Esophagus squamous epithelium (tissue), 5 donors: ENCODE measurements around the gene ID4. TPM values are rescaled to one million over a fixed set of nuclear protein-coding genes. Genes with fewer than 3 reads are reported as not detected.

Experiments
- DNase-seq: peaks from one replicate; lab custom pipeline; 2025; lab: John Stamatoyannopoulos, UW
- H3K27ac ChIP-seq, 4 donors: fragments of 200-600 bp; sonication (generic); one replicate each; pipeline ENCODE4 v1.5.1; 2016 to 2019; ENCODE audit warnings: mild to moderate bottlenecking in 1 of 4
- H3K27me3 ChIP-seq, 4 donors: fragments of 200-600 bp; sonication (generic); 1 replicate in 3 of 4; 2 replicates in 1 of 4; pipeline versions ENCODE4 v1.5.1 to v1.6.0; 2017 to 2021; ENCODE audit warnings: antibody characterized with exemption in 1 of 4
- H3K36me3 ChIP-seq, 3 donors: fragments of 200-600 bp; sonication (generic); one replicate each; pipeline ENCODE4 v1.5.1; 2016 to 2019
- H3K4me1 ChIP-seq, 3 donors: fragments of 200-600 bp; sonication (generic); one replicate each; pipeline ENCODE4 v1.5.1; 2017 to 2019
- H3K4me3 ChIP-seq, 4 donors: fragments of 200-600 bp; sonication (generic); 1 replicate in 3 of 4; 2 replicates in 1 of 4; pipeline ENCODE4 v1.5.1; 2016 to 2019; ENCODE audit warnings: mild to moderate bottlenecking in 2 of 4, moderate library complexity in 1 of 4
- H3K9me3 ChIP-seq, 3 donors: fragments of 200-600 bp; sonication (generic); one replicate each; pipeline ENCODE4 v1.5.1; 2016 to 2019
- CTCF ChIP-seq, 6 experiments: fragments of 450-650 bp in 4 of 6; fragments of 200-600 bp in 2 of 6; sonication (generic) in 2 of 6; IDR thresholded peaks; one replicate each; pipeline ENCODE4 v1.5.1; 2016 to 2019; ENCODE audit warnings: antibody characterized with exemption in 6 of 6, mild to moderate bottlenecking in 4 of 6, moderate library complexity in 4 of 6
- POLR2A ChIP-seq, 4 donors: fragments of 450-650 bp; IDR thresholded peaks; one replicate each; pipeline ENCODE4 v1.6.1; 2017; ENCODE audit warnings: antibody characterized with exemption in 4 of 4, mild to moderate bottlenecking in 4 of 4, moderate library complexity in 3 of 4
- WGBS, 2 donors: methylation state at CpG; one replicate each; pipeline ENCODE4 v1.1.5; 2018; 5-methylcytosine and 5-hydroxymethylcytosine counted together
- intact Hi-C: fragments of 100-400 bp; cut with DNase I; formaldehyde crosslinking; loops from one replicate; pipeline ENCODE4 v1.15.0; 2022
- total RNA-seq, 4 donors: library from RNA; depleted of rRNA; stranded (reverse); fragments of >200 nt; gene quantifications; one replicate each; pipeline ENCODE4 v1.1.0, GENCODE V29; 2016
- donor health status: DM: yes; HTN: yes; CAD: no.

Gene ID4
- total RNA-seq, 4 donors from 2014 or later = 12.9 to 37.0 (median 22.6) TPM

- TF ChIP-seq POLR2A (IDR thresholded peaks at IDR 0.05) (no peak), CTCF (IDR thresholded peaks at IDR 0.05) (peak in 5 of 6 experiments; percentile 43 to 60 (median 52))
- H3K36me3 ChIP-seq = no peaks in the 10 kb centered on the region
- H3K27ac ChIP-seq = no peak overlapping the region
- intact Hi-C loops = no loop called here
- H3K4me3 ChIP-seq = no peak overlapping the region
- no peaks in the 10 kb centered on the region for H3K4me1 ChIP-seq
- no peak for DNase-seq
- WGBS, 2 donors = 69 to 73% methylated on average over 6 of the region's 6 CpGs
- no peaks in the 10 kb centered on the region for H3K9me3 ChIP-seq
- H3K27me3 ChIP-seq = no peaks in the 10 kb centered on the region
These were observed 24.6 kb upstream of the ID4 start for GRCh38 chr6:19812512-19813119.

DNA sequence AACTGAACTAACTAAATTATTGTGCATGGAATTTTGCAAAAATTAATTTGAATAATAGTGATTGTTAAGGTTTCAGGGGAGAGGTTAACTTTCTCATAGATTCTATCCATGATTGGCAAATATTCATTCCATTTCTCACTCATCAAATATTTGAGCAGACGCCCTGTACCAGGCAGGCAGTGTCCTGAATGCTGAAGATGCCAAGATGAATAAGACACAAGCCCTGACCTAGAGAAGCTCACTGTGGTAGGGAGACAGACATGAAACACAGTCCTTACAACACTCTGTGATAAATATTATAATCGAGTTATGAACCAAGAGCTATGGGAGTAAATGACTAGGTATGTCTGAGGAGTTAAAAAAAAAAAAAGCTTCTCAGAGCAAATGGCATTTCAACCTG is 18.4 kb upstream of the ID4 start:
- no peak overlapping the region for H3K4me3 ChIP-seq
- intact Hi-C loops = no loop called here
- 54 to 57% methylated on average over 2 of the region's 2 CpGs for WGBS, 2 donors
- H3K9me3 ChIP-seq = no peaks in the 10 kb centered on the region
- H3K4me1 ChIP-seq = peaks cover 0 to 4% (median 0%) of the 10 kb centered on the region in 3 donors
- TF ChIP-seq POLR2A (IDR thresholded peaks at IDR 0.05) (no peak), CTCF (IDR thresholded peaks at IDR 0.05) (no peak)
- H3K36me3 ChIP-seq = no peaks in the 10 kb centered on the region
- no peak for DNase-seq
- no peaks in the 10 kb centered on the region for H3K27me3 ChIP-seq
- no peak overlapping the region for H3K27ac ChIP-seq

- no peaks in the 10 kb centered on the region for H3K27me3 ChIP-seq
- 38 to 42% methylated on average over 6 of the region's 6 CpGs for WGBS, 2 donors
- no peak for TF ChIP-seq CTCF (IDR thresholded peaks at IDR 0.05)
- no peak for TF ChIP-seq POLR2A (IDR thresholded peaks at IDR 0.05)
- intact Hi-C loops = no loop called here
- no peak for DNase-seq
- H3K4me3 ChIP-seq = no peak overlapping the region
- H3K36me3 ChIP-seq = no peaks in the 10 kb centered on the region
- H3K27ac ChIP-seq = peak overlapping the region in 3 of 4 donors; percentile 32 to 83 (median 73)
- H3K9me3 ChIP-seq = no peaks in the 10 kb centered on the region
- peaks cover 0 to 21% (median 3%) of the 10 kb centered on the region in 3 donors for H3K4me1 ChIP-seq
These were observed 12.9 kb upstream of the ID4 start for GRCh38 chr6:19824058-19824807.

DNA sequence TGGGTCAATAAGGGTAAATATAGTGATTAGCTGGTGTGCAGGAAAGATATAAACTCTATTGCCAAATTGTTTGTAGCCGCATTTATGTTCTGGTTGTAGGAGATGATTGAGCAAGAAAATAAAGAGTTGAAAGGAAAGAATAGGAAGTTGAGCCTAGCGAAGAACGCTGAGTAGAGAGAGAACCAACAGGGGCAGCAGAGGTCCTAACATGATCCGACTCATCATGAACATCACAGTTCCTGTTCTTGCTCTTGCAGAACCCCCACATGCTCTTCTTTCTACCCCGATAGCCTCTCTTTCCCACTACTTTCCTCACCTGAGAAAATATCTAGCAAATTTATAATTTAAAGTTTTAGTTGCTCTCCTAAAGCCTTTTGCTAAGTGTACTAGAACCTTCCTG is 9.9 kb upstream of the ID4 start:
- no peaks in the 10 kb centered on the region for H3K9me3 ChIP-seq
- H3K4me1 ChIP-seq = peaks cover 0 to 21% (median 3%) of the 10 kb centered on the region in 3 donors
- H3K27me3 ChIP-seq = no peaks in the 10 kb centered on the region
- no peak overlapping the region for H3K4me3 ChIP-seq
- TF ChIP-seq POLR2A (IDR thresholded peaks at IDR 0.05) (no peak), CTCF (IDR thresholded peaks at IDR 0.05) (no peak)
- 90 to 91% methylated on average over 5 of the region's 5 CpGs for WGBS, 2 donors
- no peak for DNase-seq
- H3K36me3 ChIP-seq = no peaks in the 10 kb centered on the region
- H3K27ac ChIP-seq = no peak overlapping the region
- intact Hi-C loops = no loop called here

DNA sequence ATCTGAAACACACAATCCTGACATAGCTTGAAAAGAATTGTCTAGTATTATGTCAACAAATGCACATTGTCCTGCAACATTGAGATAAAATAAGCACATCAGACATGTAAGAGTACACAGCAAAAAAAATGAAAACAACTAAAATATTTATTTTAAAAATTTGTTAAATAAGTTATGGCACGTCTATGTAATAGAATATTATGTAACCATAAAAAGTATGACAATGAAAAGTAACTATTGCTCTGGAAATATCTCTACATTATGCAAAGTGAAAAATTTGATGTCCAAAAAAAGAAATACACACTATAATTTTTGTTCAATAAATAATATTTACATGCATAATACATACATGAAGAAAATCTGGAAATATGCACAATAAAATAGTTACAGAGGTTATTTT is 9.3 kb upstream of the ID4 start:
- Histone ChIP-seq H3K27me3 (no peaks in the 10 kb centered on the region), H3K4me1 (peaks cover 0 to 21% (median 3%) of the 10 kb centered on the region in 3 donors), H3K4me3 (no peak overlapping the region), H3K9me3 (no peaks in the 10 kb centered on the region), H3K27ac (no peak overlapping the region), H3K36me3 (no peaks in the 10 kb centered on the region)
- TF ChIP-seq POLR2A (IDR thresholded peaks at IDR 0.05) (no peak), CTCF (IDR thresholded peaks at IDR 0.05) (no peak)
- WGBS, 2 donors = 74 to 94% methylated on average over 1 of the region's 1 CpG
- intact Hi-C loops = no loop called here
- no peak for DNase-seq
